Jurkat, Clone E6-1 (cell line): Measurements from ENCODE around the gene PRICKLE2.
"Not testable (repeated sequence)": the region's sequence is repeated elsewhere in the genome, so short reads cannot be mapped to it uniquely, and the experiment has no call there.

Experiments
- DNase-seq: peaks from one replicate; pipeline ENCODE4 v3.0.0-alpha.2; 2011; ENCODE audit warnings: low read depth, low spot score
- H3K4me3 ChIP-seq: 2 replicates; pipeline ENCODE4 v1.5.1; 2011; ENCODE audit warnings: mild to moderate bottlenecking, low read length, control low read depth, moderate library complexity

Gene PRICKLE2

GRCh38 chr3:64091501-64091900 is 133.8 kb downstream of the PRICKLE2 start:
- DNase-seq: no peak
- no peak overlapping the region for H3K4me3 ChIP-seq

- H3K4me3 ChIP-seq, DNase-seq: not testable (repeated sequence)
Measured at GRCh38 chr3:64089386-64089785, 135.9 kb downstream of the PRICKLE2 start.

GRCh38 chr3:64088408-64089205 is 136.7 kb downstream of the PRICKLE2 start:
- no peak for DNase-seq
- H3K4me3 ChIP-seq: no peak overlapping the region

- no peak for DNase-seq
- H3K4me3 ChIP-seq: no peak overlapping the region
Measured at GRCh38 chr3:64086479-64087252, 138.6 kb downstream of the PRICKLE2 start.

- no peak overlapping the region for H3K4me3 ChIP-seq
- DNase-seq: no peak
Measured at GRCh38 chr3:64084640-64085039, 140.6 kb downstream of the PRICKLE2 start.

GRCh38 chr3:64083575-64083974 is 141.7 kb downstream of the PRICKLE2 start:
- H3K4me3 ChIP-seq: no peak overlapping the region

GRCh38 chr3:64082961-64083541 is 142.2 kb downstream of the PRICKLE2 start:
- no peak overlapping the region for H3K4me3 ChIP-seq
- no peak for DNase-seq

More at GRCh38 chr3:64083575-64083974, 141.7 kb downstream of the PRICKLE2 start:
- DNase-seq: no peak

DNA sequence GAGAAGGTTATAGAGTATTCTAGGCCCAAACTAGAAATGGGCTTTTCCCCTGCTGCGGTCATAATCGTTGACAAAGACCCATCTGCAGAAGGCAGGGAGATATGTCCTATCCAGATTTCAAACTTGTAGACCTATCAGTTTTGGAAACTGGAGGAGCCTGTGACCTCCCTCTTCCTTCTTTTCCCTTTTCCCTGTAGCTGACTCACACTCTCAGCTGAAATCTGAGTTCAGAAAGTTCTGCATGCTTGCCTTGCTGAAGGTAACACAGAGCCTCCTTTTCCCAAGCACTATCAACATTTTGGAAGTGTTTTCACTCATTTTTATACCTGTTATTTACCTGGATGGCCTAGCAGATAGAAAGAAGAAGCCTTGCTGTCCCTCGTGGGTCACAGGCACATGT is 142.9 kb downstream of the PRICKLE2 start:
- no peak overlapping the region for H3K4me3 ChIP-seq
- DNase-seq: no peak

- DNase-seq: no peak
- no peak overlapping the region for H3K4me3 ChIP-seq
Measured at GRCh38 chr3:64081235-64081630, 144.0 kb downstream of the PRICKLE2 start.

GRCh38 chr3:64080616-64081234 is 144.5 kb downstream of the PRICKLE2 start:
- H3K4me3 ChIP-seq: no peak overlapping the region
- DNase-seq: no peak

- H3K4me3 ChIP-seq: no peak overlapping the region
- DNase-seq: no peak
Measured at GRCh38 chr3:64079369-64080150, 145.7 kb downstream of the PRICKLE2 start.

DNA sequence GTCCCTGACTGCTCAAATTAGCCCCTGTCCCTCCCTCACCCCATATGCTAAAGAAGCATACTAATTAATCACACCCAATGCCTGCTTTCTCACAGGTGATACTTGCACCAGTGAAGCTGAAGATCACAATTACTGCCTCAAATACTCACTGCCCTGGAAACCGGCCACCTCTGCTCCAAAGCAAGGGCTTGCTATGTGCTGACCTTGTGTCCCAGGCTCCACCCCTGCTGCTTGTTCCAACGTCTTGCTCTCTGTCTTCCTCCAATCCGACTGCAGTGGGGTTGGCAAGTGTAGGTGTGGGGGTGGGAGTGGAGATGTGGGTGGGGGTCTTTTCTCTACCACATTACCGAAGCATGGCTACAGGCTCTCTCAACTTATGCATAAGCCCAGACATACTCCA is 146.3 kb downstream of the PRICKLE2 start:
- no peak overlapping the region for H3K4me3 ChIP-seq
- no peak for DNase-seq

DNA sequence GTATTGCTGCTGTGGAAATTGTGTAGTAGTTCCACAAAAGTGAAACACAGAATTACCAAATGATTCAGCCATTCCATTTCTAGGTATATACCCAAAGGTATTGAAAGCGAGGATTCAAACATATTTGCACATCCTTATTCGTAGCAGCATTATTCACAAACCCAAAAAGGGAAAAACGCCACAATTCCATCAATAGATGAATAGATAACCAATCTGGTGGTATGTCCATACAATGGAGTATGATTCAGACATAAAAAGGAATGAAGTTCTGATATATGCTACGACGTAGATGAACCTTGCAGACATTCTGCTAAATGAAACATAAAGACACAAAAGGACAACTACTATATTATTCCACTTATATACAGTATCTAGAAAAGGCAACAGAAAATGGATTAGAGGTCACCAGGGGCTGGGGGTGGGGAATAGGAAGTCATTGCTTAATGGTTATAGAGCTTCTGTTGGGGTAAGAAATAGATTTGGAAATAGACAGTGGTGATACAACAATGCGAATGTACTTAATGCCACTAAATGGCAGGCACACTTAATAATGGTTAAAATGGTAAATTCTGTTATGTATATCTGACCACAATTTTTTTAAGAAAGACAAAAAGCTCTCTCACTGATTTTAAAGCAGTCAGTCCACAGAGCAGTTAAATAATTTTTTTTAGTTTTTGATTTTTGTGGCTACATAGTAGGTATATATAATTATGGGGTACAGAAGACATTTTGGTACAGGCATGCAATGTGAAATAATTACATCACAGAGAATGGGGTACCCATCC is 150.2 kb downstream of the PRICKLE2 start:
- no peak for DNase-seq
- no peak overlapping the region for H3K4me3 ChIP-seq

- DNase-seq: no peak
- H3K4me3 ChIP-seq: no peak overlapping the region
Measured at GRCh38 chr3:64074060-64074459, 151.2 kb downstream of the PRICKLE2 start.

DNA sequence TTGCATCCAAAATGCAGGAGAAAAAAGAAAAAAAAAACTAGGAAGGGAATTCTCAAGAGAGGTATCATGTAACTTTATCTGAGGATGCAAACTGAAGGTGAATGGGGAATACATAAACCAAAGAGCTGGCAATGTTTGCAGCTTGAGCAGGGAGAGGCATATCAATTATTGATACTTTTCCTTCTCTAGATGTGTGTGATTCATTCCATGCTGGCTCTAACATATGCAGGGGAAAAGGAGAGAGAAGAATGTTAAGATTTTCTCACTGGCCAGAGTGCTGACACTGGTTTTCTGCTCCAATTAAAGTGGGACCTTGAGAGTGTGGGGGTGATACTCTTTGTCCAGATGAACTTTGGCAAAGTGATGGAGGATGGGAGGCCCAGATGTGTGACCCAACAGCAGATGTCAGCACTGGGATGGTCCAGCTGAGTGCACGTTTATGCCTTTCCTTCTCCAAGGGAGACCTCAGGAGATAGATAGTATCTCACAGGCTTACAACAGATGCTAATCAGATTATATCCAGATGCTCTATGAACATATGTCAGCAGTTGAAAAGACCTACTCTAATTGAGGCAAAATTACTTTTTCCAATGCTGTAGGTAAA is 152.0 kb downstream of the PRICKLE2 start:
- no peak for DNase-seq
- no peak overlapping the region for H3K4me3 ChIP-seq

DNA sequence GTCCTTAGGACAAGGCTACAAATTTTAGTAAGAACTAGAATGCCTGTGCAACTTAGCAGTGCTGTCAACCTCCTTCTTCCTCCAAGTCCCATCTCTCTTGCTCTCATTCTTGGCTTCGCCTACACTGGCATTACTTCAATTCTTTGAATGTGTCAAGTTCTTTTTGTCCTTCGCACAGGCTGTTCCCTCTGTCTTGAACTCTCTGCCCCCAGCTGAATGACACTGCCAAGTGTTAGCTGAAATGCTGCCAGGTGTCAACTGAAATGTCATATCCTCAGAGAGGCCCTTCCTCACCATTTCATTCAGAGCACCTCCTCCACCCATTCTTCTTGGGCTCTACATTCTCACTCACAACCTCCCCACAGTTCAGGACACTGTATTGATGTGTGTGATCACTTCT is 153.1 kb downstream of the PRICKLE2 start:
- DNase-seq: no peak
- H3K4me3 ChIP-seq: no peak overlapping the region

DNA sequence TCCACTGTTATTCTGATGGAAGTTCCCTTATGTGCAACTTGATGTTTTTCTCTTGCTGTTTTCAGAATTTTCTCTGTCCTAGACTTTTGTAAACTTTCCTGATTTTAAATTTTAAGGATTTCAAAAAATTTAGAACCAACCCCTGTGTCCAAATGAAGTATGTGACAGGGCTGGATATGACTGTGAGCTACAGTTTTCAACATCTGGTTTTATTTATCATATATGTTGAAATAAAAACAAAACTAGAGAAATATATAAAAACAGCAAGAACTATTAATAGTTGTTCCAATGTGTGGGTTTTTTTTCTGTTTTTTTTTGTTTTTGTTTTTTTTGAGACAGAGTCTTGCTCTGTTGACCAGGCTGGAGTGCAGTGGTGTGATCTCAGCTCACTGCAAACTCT is 154.6 kb downstream of the PRICKLE2 start:
- H3K4me3 ChIP-seq: no peak overlapping the region
- DNase-seq: no peak
